RWPE2 (cell line): ENCODE data around the gene ACOX2.
A peak's percentile ranks its signal among the peaks of the same experiment; 100 is the strongest.

Experiments
- ATAC-seq: fragments of 200-7000 bp; cut with Tn5 transposase; 3 replicates; pipeline ENCODE4 v1.9.1; 2021; ENCODE audit warnings: low read depth
- DNase-seq: peaks from one replicate; pipeline ENCODE4 v3.0.0-alpha.2; 2020; ENCODE audit warnings: low spot score
- H3K27ac ChIP-seq: fragments of 450-650 bp; 2 replicates; pipeline ENCODE4 v1.5.1; 2017; ENCODE audit warnings: mild to moderate bottlenecking; ENCODE audit not compliant: poor library complexity, severe bottlenecking
- H3K27me3 ChIP-seq: fragments of 250-450 bp; sonication (Bioruptor Pico); 2 replicates; pipeline ENCODE4 v1.5.1; 2021; ENCODE audit warnings: mild to moderate bottlenecking, moderate library complexity; ENCODE audit not compliant: insufficient read depth, poor library complexity, severe bottlenecking
- H3K36me3 ChIP-seq: fragments of 250-450 bp; sonication (Bioruptor Pico); 2 replicates; pipeline ENCODE4 v1.5.1; 2020; ENCODE audit warnings: low read depth, mild to moderate bottlenecking, moderate library complexity
- H3K4me1 ChIP-seq: fragments of 250-450 bp; sonication (Bioruptor Pico); 2 replicates; pipeline ENCODE4 v1.5.1; 2021; ENCODE audit warnings: mild to moderate bottlenecking, moderate library complexity; ENCODE audit not compliant: insufficient read depth, poor library complexity, severe bottlenecking
- H3K4me3 ChIP-seq: fragments of 250-450 bp; sonication (Bioruptor Pico); 2 replicates; pipeline ENCODE4 v1.5.1; 2021; ENCODE audit warnings: mild to moderate bottlenecking, moderate library complexity; ENCODE audit not compliant: severe bottlenecking
- H3K9me3 ChIP-seq: fragments of 250-450 bp; sonication (Bioruptor Pico); 2 replicates; pipeline ENCODE4 v1.5.1; 2021; ENCODE audit warnings: mild to moderate bottlenecking, moderate library complexity; ENCODE audit not compliant: severe bottlenecking
- TF ChIP-seq, protein P1 (sequence below): fragments of 450-650 bp; IDR thresholded peaks from one replicate; pipeline ENCODE4 v1.5.1; 2017; ENCODE audit warnings: mild to moderate bottlenecking, moderate library complexity; ENCODE audit not compliant: poor library complexity, severe bottlenecking

Gene ACOX2

DNA sequence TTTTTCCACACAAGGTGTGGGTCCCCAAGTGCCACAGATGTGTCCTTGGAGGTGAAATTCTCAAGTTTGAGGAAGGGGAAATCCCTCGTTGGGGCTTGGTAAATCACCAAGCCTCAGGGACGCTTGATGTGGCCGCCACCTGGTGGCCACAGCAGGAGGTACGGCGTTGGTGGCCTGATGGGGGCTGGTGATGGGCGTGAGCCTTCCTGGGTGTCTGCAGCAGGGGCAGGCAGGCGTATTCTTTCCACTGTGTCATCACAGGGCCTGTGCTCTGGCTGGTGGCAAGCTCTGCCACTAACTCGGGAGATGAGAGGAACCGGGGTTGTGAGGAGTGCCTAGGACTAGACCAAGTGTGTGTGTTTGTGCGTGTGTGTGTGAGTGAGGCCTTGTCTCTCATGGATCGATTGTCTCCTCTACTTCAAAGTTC lies 4.2 kb downstream of the ACOX2 start:
- TF ChIP-seq, protein P1, sequence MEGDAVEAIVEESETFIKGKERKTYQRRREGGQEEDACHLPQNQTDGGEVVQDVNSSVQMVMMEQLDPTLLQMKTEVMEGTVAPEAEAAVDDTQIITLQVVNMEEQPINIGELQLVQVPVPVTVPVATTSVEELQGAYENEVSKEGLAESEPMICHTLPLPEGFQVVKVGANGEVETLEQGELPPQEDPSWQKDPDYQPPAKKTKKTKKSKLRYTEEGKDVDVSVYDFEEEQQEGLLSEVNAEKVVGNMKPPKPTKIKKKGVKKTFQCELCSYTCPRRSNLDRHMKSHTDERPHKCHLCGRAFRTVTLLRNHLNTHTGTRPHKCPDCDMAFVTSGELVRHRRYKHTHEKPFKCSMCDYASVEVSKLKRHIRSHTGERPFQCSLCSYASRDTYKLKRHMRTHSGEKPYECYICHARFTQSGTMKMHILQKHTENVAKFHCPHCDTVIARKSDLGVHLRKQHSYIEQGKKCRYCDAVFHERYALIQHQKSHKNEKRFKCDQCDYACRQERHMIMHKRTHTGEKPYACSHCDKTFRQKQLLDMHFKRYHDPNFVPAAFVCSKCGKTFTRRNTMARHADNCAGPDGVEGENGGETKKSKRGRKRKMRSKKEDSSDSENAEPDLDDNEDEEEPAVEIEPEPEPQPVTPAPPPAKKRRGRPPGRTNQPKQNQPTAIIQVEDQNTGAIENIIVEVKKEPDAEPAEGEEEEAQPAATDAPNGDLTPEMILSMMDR = peak; percentile 93
- DNase-seq (no peak), ATAC-seq (peak; percentile 79)
- no peaks in the 10 kb centered on the region for H3K27me3 ChIP-seq
- no peak overlapping the region for H3K27ac ChIP-seq
- H3K9me3 ChIP-seq = no peaks in the 10 kb centered on the region
- peaks cover 9% of the 10 kb centered on the region for H3K4me1 ChIP-seq
- H3K36me3 ChIP-seq = no peaks in the 10 kb centered on the region
- H3K4me3 ChIP-seq = no peak overlapping the region

DNA sequence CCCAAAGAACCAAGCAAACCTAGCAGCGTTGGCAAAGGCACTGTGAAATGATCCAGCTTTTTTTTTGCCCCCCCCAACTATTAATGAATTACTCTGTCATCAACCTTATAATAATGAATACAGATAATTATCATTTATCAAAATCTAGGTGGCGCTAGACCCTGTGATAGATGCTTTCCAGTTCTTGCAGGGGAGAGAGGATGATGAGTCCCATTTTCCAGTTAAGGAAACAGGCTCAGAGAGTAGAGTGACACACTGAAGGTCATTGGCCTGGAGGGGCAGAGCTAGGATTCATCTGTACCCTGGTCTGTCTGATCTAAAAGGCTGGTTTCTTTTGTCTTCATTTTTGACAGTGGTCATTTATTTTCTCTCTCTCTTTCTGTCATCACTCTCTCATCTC lies 5.0 kb downstream of the ACOX2 start:
- no peak for ATAC-seq
- Histone ChIP-seq H3K27ac (no peak overlapping the region), H3K4me3 (no peak overlapping the region), H3K36me3 (no peaks in the 10 kb centered on the region), H3K9me3 (no peaks in the 10 kb centered on the region), H3K27me3 (no peaks in the 10 kb centered on the region), H3K4me1 (peaks cover 9% of the 10 kb centered on the region)
- TF ChIP-seq, protein P1 = no peak
- DNase-seq = no peak

DNA sequence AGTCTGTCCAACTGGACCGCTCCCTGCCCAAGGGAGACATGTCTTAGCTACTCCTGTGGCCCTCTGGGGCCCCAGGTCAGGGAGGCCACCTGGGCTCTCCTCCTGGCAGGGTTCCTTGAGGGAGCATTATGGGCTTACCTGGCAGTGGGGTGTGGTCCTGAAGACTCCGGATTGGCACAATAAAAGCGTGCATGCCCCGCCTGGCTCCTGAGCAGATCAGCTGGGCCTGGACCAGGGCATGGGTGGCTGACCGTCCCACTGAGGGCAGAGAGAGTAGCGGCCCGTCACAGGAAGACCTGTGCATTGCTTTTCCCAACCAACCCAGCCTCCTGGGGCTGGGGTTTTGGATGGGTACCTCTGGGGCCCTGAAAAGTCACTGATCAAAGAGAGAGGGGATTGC lies 5.4 kb downstream of the ACOX2 start:
- ATAC-seq (no peak), DNase-seq (no peak)
- H3K9me3 ChIP-seq = no peaks in the 10 kb centered on the region
- no peaks in the 10 kb centered on the region for H3K27me3 ChIP-seq
- no peak overlapping the region for H3K4me3 ChIP-seq
- H3K4me1 ChIP-seq = peaks cover 9% of the 10 kb centered on the region
- H3K27ac ChIP-seq = no peak overlapping the region
- H3K36me3 ChIP-seq = no peaks in the 10 kb centered on the region
- TF ChIP-seq, protein P1 = no peak

DNA sequence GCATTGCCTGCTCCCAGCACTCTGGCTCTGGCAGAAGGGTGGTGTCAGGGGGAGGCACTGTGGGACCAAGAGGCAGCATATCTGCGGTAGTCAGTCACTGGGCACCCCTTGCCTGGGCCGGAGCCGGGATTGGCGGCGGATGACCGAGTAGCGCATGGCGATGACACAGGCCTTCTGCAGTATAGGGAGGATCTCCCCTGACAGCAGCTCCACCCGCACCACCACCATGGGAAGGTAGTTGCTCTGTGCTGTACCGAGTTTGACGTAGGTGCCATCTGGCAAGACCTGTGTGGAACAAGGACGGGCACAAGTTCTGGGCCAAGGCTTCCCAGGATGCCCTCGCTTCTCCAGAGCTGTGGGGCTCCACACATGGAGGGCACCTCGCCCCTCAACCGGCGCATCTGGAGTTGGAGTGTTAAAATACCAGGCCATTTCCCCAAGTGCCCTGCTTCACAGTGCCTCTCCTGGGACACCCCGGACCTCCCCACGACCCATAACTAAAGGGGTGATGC lies 6.6 kb downstream of the ACOX2 start:
- no peaks in the 10 kb centered on the region for H3K36me3 ChIP-seq
- peaks cover 9% of the 10 kb centered on the region for H3K4me1 ChIP-seq
- H3K27ac ChIP-seq = no peak overlapping the region
- no peaks in the 10 kb centered on the region for H3K9me3 ChIP-seq
- ATAC-seq (no peak), DNase-seq (no peak)
- H3K4me3 ChIP-seq = no peak overlapping the region
- no peaks in the 10 kb centered on the region for H3K27me3 ChIP-seq
- TF ChIP-seq, protein P1 = no peak

DNA sequence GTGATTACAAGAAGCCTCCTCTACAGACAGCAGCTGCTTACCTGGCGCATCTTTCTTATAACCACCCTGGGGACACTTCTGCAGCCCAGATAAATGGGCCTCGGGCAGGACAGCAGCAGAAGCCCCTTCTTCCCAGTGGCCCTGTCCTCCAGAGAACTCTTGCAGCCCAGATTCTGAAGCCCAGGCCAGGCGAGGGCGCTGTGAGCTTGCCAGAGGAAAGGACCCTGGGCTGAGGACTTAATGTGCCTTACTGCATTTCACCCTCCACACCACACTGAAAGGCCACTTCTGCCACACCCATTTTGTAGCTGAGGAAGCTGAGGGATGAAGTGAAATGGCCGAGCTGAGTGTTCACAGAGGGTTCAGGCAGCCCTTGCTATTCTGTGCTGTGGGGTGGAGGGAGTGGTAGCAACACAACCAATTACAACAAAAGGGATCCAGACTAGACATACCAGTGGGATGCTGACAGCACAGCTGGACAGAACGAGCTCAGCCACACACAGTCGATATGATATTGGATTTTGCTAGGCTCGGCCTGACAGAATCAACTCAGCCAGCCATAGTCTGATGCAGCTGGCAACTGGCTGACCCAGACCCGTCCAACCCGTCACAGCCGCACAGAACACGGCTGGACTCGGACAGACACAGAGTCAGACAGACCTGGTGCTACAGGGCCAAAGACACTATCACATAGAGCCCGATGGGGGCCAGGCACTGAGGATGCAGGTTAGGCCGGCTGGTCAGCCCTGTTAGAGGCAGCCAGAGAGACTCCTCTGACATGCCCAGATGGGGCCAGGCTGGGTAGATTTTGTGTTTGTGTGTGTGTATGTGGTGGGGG lies 7.3 kb downstream of the ACOX2 start:
- Histone ChIP-seq H3K27me3 (no peaks in the 10 kb centered on the region), H3K27ac (no peak overlapping the region), H3K4me3 (no peak overlapping the region), H3K9me3 (no peaks in the 10 kb centered on the region), H3K36me3 (no peaks in the 10 kb centered on the region), H3K4me1 (peaks cover 9% of the 10 kb centered on the region)
- TF ChIP-seq, protein P1 = no peak
- DNase-seq (no peak), ATAC-seq (no peak)
